CD4-positive, alpha-beta T cell treated with Interleukin-17A for 1 hour (primary cell): Measurements from ENCODE around the gene UCHL5.
"Not testable (repeated sequence)": the region's sequence is repeated elsewhere in the genome, so short reads cannot be mapped to it uniquely, and the experiment has no call there.

Experiments used
- DNase-seq: peaks from one replicate; pipeline ENCODE4 v3.0.0-alpha.2; 2020

Gene UCHL5

GRCh38 chr1:193005785-193006184 lies 53.4 kb downstream of the UCHL5 start:
- no peak for DNase-seq

DNA sequence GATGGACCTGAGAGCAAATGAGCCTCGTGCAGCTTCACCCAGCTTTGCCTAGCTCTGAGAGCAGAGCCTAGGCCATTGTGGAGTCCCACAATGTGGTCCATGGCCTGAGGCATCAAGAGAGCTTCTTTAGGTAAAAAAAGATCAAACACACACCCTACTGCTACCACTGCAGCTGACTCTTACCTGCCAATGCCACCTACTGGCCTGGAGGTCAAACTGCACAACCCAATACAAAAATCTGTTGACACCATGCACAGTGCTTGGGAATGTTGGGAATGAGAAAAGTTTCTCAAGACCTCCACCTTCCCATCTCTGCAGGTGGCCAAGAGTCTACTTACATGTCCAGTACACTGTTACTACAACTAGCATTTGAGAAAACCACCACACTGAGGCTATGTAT lies 60.6 kb downstream of the UCHL5 start:
- DNase-seq = no peak

DNA sequence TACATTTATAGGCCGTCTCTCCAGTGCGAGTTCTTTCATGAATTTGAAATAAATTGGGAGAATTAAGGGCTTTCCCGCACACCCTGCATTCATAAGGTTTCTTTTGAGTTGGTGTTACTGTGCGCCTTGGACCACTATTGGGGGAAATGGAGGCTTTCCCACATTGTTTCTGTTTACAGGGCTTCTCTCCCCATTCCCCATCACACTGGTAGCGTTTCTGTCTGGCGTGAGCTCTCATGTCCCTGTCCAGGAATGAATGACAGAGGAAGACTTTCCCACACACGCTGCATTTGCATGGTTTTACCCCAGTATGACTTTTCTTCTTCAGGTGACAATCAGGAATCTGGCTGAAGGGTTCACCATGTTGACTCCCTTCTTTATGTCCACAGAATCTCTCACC lies 65.0 kb downstream of the UCHL5 start:
- no peak for DNase-seq

DNA sequence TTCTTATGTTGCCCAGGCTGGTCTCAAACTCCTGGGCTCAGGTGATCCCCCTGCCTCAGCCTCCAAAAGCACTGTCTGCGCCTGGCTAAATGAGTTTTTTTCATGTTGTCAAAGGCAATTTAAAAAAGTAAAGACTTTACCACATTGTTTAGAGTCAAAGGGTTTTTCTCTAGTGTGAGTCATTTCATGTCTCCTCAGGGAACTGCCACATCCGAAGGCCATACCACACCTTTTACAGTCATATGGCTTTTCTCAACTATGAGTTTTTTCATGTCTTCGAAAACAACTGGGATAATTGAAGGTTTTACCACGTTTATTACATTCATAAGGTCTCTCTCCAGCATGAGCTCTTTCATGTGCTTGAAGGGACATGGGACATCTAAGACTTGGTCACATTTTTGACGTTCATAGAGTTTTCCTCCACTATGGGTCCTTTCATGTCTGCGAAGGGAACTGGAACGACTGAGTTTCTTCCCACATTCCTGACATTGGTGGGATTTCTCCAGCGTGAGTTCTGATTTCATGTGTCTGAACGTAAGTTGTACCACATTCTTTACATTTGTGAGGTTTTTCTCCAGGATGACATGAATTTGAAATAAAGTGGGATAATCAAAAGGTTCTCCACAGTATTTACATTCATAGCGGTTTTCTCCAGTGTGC lies 65.6 kb downstream of the UCHL5 start:
- no peak for DNase-seq

DNA sequence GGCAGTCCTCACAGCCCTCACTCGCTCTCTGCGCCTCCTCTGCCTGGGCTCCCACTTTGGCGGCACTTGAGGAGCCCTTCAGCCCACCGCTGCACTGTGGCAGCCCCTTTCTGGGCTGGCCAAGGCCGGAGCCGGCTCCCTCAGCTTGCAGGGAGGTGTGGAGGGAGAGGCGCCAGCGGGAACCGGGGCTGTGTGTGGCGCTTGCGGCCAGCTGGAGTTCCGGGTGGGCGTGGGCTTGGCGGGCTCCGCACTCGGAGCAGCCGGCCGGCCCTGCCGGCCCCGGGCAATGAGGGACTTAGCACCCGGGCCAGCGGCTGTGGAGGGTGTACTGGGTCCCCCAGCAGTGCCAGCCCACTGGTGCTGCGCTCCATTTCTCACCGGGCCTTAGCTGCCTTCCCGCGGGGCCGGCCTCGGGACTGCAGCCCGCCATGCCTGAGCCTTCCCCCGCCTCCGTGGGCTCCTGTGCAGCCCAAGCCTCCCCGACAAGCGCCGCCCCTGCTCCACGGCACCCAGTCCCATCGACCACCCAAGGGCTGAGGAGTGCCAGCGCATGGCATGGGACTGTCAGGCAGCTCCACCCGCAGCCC lies 72.3 kb downstream of the UCHL5 start:
- DNase-seq = not testable (repeated sequence)

DNA sequence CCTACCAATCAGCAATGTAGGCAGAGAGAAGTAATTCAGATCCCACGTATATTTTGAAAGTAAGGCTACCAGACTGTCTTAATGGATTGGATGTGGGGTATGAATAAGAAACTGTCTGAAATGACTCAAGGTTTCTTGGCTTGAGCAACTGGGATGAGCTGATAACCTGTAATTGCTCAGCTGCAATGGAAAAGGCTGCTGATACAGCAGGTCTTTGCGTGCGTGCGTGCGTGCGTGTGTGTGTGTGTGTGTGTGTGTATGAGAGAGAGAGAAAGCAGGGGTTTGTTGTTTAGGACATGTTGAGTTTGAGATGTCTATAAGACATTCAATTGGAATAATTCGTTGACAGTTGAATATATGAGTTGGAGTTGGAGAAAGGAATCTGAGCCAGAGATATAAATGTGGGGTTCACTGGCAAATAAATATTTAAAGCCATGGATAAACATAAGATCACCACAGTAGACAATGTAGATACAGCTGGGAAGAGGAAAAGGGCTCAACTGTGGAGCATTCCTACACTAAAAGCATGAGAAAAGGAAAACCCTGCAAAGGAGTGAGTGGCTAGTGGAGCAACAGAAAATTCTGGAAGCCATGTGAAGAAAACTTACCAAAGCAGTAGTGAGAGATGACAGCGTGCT lies 72.9 kb downstream of the UCHL5 start:
- DNase-seq = no peak

DNA sequence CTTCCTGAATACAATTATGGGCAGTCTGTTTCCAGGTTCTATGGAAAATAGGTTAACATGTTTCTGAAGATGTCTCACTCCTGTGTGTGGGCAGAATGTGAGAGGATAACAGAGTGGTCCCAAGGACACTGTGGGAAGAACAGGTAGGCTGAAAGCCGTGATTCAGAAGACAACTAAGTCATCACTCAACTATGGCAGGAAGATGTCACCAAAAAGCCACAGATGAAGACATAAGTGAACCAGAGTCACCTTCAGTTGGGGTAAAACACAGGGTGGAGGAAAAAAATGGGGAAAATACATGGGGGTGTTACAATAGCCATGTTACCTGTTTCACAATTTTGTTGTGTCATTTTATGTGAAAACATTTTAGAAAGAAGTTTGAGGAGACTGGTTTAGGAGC lies 75.1 kb downstream of the UCHL5 start:
- DNase-seq = no peak

- DNase-seq = no peak
Observed at GRCh38 chr1:192983349-192983980, 75.7 kb downstream of the UCHL5 start.

- no peak for DNase-seq
Observed at GRCh38 chr1:192980856-192981255, 78.3 kb downstream of the UCHL5 start.

DNA sequence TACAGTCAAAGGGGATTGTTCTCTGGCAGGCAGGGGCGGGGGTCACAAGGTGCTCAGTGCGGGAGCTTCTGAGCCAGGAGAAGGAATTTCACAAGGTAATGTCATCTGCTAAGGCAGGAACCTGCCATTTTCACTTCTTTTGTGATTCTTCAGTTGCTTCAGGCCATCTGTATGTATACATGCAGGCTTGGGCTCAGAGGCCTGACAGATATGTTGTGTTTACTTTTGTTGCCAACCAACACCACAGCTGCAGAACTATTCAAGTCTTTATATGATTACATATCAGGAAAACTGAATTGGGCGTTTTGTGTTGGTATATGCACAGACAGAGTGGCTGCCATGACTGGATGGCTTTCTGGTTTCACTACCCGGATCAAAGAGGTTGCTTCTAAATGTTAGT lies 78.8 kb downstream of the UCHL5 start:
- DNase-seq = not testable (repeated sequence)

DNA sequence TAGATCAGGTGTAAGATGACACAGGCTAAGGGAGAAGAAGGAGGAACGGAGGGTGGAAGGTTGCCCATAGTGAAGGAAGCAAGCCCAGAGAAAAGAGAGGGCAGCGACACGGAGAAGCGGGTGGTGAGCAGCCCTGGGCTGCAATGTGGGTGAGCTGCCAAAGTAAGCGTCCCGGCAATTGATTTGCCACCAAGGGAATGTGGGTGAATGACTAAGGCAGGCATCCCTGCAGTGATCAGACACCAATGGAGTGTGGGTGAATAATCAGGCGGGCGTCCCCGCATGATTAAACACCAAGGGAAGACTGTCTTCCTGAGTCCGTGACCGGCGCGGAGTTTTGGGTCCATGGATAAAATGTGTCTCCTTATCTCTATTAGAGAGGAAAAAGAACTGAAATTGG lies 79.6 kb downstream of the UCHL5 start:
- DNase-seq = no peak

DNA sequence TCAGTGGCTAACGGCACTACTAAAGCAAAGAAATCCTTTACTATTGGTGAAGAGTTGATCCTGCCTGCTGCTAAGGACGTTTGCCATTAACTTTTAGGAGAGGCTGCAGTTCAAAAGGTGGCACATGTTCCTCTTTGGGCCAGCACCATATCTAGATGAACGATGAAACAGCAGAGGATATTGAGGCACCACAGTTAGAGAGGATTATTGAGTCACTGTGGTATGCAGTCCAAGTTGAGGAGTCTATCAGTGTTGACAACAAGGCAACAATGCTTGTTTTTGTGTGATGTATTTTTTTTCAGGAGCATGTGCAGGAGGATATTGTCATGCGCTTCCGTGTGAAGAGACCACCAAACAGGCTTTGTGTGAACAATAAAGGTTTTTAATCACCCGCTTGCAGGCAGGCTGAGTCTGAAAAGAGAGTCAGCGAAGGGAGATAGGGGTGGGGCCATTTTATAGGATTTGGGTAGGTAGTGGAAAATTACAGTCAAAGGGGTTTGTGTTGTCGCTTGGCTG lies 80.9 kb downstream of the UCHL5 start:
- DNase-seq = no peak

- DNase-seq = no peak
Observed at GRCh38 chr1:192977089-192977706, 82.0 kb downstream of the UCHL5 start.

- DNase-seq = no peak
Observed at GRCh38 chr1:192976576-192976975, 82.6 kb downstream of the UCHL5 start.

DNA sequence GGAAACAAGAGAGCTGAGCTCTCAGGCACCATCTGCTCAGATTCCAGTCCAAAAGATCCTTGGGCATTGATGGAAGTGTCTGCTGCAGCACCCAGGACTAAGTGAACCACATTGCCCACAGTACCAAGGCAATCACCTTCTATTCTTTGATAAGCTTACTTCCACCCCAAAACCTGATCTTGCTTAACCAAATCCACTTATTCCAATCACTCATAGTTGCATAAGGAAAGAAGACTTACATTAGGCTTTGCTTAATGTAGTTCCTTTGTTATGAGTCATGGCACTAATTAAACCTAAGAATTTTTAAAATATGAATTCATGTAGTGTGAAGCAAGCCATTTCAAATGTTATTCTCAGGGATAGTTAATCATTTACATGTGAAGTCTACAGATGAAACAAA lies 84.5 kb downstream of the UCHL5 start:
- DNase-seq = no peak

DNA sequence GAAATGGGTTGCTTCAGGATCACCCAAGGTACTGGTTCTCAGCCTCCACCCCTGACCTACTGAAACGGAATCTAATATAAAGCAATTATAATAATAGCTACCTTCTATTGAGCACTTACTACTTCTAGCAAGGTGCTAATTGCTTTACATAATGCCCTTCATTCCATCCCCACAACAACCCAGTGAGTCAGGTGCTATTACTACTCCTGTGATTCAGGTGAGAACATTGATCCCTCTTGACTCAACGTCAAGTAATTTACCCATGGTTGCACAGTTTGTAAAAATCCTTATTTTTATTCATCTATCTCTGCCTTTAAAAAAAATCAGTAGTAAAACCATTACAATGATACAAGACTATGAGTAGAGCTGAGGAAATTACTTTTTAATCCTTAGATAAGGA lies 85.2 kb downstream of the UCHL5 start:
- DNase-seq = no peak

GRCh38 chr1:192973202-192973601 lies 86.0 kb downstream of the UCHL5 start:
- no peak for DNase-seq

DNA sequence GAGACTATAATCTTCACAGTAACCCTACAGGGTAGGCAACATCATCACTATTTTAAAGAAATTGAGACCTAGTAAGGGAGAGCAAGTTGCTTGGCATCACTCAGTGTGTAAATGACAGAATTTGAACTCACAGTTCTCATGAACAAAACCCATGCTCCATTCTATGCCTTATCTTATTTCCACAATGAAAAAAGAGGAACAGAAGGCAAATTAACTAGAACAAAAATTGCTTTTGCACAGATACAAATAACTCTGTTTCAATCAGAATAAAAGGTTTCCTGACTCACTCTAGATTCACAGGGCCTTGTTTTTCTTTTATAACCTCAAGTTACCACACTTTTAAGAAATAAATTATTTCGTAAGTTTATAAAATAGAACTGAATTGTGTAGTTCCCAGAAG lies 90.1 kb downstream of the UCHL5 start:
- no peak for DNase-seq

DNA sequence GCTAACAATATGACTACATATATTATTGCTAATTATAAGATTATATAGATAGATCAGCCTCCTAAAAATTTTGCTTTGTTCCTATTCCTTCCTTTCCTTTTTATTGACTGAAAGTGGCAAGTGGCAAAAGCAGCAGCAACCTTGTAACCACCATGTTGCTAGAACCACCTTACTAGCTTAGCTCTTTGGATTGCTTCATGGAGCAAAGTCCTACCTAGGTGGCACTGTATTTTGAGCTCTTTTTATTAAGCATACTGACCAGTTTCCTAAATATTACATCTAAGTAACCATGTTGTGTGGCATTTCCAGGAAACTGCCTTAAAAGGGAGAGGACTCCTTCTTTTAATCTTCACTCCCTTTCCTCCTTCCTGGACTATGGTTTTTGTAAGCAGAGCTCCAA lies 90.8 kb downstream of the UCHL5 start:
- no peak for DNase-seq

DNA sequence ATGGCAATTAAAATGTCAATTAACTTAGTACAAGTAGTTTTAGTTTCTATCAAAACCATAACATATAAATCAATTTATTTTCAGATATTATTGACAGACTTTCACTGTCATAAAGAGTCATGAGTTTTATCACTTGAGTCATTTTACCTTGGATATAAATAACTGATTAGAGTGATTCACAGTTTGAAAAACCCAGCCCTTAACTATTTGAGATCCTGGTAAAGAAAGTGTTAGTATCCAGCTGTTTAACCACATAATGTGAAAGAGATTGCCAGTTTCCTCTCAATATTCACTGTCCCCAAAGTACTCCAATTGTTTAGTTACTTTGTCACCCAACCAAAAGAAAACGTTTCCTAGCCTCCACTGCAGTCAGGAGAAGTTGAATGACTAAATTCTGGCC lies 91.3 kb downstream of the UCHL5 start:
- no peak for DNase-seq

DNA sequence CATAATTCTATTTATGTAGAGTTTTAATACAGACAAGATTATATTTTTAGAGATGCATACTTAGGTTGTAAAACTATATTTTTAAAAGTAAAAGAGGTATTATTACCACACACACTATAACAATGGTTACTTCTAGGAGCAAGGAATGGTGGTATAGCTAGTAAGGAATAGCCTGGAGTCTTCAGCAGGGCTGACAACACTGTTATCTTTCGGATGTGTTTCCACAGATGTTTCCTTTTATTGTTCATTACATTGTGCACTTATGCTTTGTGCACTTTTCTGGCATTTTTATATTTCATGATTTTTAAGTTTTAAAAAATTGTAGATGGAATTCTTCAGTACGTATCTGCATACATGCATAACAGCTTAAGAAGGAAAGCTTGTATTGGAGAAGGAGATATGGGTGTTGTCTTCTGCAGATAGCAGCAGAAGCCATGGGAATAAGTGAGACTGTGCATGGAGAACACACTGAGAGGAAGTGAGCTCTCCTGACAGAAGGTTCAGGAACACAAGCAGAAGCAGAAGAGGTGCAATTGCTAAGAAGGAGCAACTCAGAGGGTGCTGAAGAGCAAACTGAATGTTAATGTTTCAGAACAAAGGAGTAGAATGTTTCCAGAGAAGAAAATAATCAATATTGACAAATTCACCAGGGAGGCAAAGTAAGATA lies 91.8 kb downstream of the UCHL5 start:
- DNase-seq = no peak

- no peak for DNase-seq
Observed at GRCh38 chr1:192966073-192966472, 93.1 kb downstream of the UCHL5 start.

DNA sequence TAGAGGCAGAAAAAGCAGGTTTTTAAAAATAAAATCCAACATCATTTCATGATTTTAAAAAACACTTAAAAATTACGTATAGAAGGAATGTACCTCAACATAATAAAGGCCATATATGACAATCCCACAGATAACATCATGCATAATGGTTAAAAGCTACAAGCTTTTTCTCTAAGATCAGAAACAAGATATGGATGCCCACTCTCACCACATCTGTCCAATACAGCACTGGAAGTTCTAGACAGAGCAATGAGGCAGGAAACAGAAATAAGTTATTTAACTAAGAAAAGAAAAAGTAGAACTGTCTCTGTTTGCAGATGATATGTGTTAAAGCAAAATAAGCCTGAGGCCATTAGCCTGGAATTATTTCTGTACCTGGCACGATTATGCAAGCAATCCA lies 96.3 kb downstream of the UCHL5 start:
- DNase-seq = no peak
